Adrenal gland (tissue), 5 donors: ENCODE data around the gene ZNF397.

Source experiments
- CTCF ChIP-seq, 6 experiments: fragments of 450-650 bp in 4 of 6; fragments of 200-600 bp in 2 of 6; sonication (generic) in 1 of 6; IDR thresholded peaks; 1 replicate in 5 of 6; 2 replicates in 1 of 6; pipeline versions ENCODE4 v1.5.1 to v1.8.0; 2016 to 2021; ENCODE audit warnings: antibody characterized with exemption in 6 of 6, mild to moderate bottlenecking in 2 of 6, moderate library complexity in 1 of 6
- POLR2A ChIP-seq, 2 donors: fragments of 450-650 bp; IDR thresholded peaks; one replicate each; pipeline ENCODE4 v1.6.1; 2017; ENCODE audit warnings: antibody characterized with exemption in 2 of 2, mild to moderate bottlenecking in 2 of 2, moderate library complexity in 1 of 2
- donor health status: DM: no; HTN: no; CAD: no.

GRCh38 chr18:35203067-35203466, 37.8 kb upstream of the ZNF397 start:
- TF ChIP-seq CTCF (IDR thresholded peaks at IDR 0.05), result no peak
- no peak for TF ChIP-seq POLR2A (IDR thresholded peaks at IDR 0.05)
